HG03442 (cell line): Measurements from ENCODE around the gene RYR3.

Source experiments
- ATAC-seq: cut with Tn5 transposase; IDR thresholded peaks from one replicate; pipeline ENCODE4 v1.9.1; 2021; ENCODE audit warnings: mild to moderate bottlenecking, moderate library complexity; ENCODE audit not compliant: unreplicated experiment

Gene RYR3

DNA sequence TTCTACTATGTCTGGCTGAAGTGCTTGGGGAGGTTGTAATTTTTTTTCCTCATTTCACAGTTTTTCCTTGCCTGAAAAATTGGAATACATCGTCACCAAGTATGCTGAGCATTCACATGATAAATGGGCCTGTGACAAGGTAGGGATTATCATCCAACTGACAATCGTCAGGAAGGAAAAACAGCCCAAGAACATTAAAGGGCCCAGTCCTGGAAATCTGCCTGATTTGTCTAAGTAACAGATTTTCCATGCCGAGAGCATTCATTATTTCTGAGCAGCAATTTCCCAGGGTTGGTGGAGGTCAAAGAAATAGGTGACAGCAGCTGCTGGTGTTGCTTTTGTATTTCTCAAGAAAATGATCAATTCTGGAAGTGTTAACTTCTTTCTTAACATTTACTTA lies 431.5 kb downstream of the RYR3 start:
- no peak for ATAC-seq

DNA sequence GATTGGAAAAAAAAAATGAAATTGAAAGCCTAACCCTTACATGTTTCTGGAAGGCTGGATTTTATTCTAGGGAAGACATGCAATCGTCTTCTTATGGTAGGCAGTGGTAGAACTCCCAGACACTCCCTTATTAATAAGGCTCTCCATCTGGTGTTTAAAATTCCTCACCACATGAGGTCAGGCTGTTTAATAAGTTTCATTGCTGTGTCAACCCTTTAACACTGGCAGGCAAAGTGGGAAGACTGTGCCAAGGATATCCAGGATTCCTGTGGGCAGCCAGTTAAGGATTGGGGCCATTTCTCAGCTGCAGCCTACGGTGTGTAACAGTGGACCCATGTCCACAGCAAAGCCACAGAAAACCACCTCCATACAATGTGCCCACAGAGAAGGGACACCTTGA lies 432.0 kb downstream of the RYR3 start:
- no peak for ATAC-seq

DNA sequence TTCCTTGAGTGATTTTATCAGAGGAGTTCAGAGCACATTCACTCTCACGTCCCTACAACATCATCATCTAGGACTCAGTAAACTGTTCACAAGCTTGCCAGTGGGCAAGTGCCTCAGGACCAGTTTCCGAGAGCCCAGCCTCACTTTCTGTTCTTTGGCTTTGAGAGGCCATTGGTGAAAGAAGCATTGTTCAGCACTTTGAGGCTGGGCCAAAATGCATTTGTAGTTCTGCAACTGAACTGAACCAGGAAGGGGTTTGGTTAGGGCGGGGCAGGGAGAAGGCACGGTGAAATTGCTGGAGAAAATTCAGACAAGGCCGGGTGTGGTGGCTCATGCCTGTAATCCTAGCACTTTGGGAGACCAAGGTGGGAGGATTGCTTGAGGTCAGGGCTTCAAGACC lies 435.4 kb downstream of the RYR3 start:
- ATAC-seq: no peak

DNA sequence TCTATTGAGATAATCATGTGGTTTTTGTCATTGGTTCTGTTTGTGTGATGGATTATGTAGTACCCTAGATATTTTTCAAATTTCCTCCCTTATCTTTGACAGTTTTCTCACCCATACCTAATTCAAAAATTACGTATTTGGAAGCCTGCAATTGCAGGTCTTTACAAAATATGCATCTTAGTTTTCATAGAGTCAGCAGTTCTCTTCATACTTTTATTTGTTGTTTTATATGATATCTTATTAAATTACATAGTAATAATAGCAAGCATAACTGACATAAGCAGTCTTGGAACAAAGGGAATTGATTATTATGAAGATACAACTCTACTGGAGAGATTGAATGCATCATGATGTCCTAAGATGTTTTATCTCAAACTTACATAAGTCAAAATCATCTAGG lies 442.2 kb downstream of the RYR3 start:
- ATAC-seq: no peak

DNA sequence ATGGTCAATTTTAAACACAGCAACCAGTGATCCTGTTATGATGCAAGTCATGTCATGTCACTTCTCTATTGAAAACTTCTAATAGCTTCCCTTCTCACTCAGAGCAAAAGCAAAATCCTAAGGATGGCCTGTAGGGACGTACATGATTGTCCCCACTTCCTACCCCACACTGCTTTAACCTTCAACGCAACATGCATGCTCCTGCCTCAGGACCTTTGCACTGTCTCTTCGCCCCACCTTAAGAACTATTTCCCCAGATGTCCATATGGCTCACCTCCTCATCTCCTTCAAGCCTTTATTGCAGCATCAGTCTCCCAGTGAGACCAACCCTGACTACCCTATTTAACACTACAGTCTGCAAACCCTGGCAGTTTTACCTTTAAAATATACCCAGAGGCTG lies 443.5 kb downstream of the RYR3 start:
- no peak for ATAC-seq

DNA sequence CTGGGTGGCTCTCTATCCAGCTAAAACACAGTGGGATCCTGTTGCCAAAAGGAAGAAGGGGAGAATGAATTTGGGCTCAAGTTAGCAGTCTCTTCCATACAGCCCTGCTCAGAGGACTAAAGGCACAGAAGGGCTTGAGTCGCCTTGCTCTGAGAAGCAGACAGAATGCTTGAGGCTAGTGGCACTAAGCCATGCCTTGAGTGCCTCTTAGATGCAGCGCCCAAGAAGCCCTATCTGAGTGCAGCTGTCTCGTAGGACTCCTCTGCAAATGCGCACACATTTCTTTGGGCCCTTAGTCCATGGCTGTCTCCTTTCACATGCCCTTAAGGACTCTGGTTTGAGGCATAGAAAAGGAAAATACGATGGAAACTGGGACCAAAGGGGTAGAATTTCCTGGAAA lies 446.2 kb downstream of the RYR3 start:
- ATAC-seq: no peak

DNA sequence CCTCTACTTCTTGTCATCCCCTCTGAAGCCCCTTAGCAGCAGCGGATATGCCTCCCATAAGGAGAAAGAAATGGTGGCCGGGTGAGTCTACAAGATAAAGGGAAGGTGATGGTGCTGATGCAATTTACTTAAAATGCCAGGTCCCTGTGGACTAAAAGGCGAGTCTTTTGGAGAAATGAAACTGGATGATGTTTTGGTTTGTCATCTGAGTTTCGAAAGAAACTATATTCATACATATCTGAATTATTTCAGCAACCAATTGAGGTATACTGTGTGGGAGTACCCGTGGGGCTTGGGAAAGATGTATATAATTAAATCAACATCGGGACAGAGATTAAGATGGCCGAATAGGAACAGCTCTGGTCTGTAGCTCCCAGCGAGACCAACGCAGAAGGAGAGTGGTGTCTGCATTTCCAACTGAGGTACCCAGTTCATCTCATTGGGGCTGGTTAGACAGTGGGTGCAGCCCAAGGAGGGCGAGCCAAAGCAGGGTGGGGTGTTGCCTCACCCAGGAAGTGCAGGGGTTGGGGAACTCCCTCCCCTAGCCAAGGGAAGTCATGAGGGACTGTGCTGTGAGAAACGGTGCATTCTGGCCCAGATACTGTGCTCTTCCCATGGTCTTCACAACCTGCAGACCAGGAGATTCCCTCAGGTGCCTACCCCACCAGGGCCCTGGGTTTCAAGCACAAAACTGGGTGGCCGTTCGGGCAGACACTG lies 446.9 kb downstream of the RYR3 start:
- ATAC-seq: no peak

DNA sequence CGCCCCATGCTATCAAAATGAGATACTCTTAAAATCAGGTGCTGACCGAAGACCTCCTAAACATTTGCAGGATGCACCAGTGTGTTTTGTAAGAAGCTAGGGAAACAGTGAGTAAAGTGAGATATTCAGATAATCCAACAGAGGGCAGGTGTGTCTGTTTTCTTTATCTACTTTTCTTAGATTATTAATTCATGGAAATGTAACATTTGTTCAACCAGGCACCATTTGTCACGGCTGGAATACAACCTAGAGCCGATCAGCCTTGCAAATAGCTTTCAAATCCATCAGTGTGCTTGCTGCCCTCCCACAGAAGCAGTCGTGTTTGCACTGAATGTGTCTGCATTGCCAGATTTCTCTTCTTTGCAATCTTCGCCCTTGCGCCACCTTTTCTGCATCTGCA lies 455.6 kb downstream of the RYR3 start:
- no peak for ATAC-seq

DNA sequence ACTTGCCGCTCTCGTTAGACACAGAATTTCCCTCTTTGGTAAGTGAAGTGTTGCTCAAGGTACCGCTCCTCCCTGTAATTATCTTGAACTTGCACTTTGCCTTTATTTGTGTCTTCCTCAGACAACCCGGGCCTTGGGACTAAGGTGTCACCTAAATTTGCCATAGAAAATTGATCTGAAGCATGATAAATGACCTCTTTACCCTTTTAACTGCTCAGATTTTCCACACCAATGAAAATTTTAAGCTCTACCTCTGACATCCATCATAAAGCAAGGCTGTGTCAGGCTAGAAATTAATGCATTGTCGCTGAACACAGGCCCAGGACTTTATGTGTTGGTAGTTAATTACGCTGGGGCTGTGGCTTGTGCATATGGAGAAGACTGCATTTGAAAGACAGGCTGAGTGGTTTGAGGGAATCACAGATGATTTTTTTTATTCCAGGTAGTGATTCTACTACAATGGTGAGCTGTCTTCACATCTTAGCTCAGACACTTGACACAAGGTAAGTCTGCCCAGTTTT lies 458.0 kb downstream of the RYR3 start:
- no peak for ATAC-seq

DNA sequence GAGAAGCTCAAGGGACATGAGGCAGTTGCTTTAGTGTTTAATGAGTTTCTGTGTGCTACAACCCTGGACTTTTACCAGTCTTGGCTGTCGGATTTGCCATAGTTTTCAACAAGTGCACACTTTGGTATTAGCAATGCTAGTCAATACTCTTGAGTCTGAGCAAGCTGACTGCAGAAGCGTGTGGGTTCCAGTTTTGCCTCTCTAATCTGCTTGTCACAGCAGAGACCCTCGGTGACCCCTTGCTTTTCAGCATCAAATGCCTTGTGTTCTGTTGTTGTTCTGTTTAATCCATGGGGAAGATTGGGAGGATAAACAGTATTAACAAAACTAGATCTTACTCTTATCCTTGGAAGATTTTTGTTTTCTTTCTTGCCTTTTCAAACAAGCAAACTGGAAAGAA lies 463.2 kb downstream of the RYR3 start:
- no peak for ATAC-seq

DNA sequence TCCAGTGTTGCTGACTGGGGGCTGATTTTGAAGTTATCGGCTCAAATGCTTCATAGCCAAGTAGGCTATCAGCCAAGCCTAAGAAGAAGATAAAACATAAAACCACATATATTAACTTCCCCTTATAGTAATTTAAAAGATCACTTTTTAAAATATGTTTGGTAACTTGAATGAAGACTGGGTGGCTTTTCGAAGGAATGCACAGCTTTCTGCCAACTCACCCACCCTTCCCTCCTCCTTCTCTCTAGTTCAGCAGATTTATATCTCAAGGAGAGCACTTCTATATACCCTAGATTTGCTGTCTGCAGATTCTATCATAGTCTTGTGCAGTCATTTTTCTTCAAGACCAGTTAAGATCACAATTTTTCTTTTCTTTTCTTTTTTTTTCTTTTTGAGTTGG lies 468.1 kb downstream of the RYR3 start:
- ATAC-seq: no peak

DNA sequence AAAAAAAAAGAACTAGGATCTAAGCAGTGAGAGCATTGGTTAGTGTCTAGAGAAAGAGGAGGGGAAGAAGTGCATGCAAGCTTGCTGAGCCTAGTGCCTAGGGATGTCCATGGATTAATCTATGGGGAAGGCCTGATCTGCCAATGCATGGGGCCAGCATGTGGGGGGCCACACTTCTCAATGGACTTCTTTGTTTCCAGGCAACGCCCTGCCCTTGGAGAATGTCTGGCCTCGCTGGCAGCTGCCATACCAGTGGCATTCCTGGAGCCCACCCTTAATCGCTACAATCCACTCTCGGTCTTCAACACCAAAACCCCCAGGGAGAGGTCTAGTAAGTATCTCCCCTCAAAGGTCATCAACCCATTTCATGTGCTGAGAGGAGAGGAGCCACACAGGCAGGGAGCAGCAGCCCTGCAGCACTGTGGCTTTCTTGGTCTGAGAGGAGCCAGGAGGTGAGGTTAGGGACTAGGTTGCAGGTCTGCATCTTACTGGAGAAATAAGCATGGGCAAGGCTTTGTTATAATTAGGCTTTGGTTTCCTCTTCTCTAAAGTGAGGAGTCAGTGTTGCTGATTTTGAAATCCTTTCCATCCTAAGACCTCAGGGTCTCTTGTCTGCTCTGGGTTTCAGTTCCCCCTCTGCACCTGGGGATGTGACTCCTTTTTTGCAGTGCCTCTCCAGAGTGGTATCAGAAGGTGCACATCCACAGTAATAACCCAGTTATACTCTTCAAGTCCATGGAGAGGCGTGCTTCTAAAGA lies 469.4 kb downstream of the RYR3 start:
- no peak for ATAC-seq

DNA sequence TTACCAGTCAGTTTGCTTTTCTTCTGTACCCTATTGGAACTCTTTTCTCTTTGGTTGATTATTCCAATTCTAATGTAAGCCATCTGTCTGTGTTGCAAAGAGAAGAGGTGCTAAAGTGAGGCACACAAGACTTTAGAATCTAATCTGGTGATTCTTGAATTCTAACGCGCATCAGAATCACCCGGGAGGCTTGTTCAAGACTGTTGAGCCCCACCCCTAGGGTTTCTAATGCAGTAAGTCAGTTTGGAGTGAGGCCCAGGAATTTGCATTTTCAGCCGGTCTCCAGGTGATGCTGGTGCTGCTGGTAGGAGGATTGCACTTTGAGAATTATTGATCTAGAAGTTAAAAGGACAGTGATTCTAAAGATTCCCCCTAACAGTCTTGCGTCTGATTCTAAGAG lies 472.2 kb downstream of the RYR3 start:
- ATAC-seq: no peak

DNA sequence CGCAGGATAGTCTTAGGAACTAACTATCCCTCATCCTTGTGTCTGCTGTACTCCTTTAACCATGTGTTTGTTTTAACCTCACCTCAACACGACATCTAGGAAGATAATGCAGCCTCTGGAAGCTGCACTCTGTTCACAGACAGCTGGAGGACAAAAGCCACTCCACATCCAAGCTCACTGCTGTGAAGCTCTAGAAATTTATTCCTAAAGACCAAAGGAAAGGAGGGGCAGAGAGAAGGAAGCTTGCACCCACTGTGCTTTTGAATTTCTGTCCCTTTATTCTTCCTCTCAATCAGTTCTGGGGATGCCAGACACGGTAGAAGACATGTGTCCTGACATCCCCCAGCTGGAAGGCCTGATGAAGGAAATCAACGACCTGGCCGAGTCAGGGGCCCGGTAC lies 474.6 kb downstream of the RYR3 start:
- no peak for ATAC-seq

DNA sequence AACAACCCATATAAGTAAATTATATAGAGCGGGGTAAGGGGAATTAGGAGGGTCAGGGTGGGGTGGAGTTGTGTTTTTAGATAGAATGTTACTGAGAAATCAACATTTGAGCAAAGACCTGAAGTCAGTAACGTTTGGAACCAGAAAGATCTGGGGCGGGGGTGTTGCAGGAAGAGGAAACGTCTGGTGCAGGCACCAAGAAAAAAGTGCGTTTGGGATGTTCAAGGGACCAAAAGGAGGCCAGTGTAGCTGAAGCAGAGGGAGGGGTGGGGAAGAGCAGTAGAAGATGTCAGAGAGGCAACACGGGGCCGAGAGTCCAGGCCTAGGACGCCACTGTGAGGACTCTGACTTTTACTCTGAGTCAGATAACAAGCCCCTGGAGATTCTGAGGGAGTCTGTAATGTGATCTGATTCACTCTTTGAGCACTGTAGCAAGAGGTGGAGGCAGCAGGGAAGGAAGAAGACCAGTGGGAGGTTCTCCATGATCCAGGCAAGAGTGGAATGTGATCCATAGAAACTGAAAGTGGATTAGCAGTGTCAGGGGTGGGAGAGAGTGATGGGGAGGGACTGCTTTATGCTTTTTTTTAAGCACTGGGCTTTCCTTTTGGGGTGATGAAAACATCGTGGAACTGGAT lies 478.3 kb downstream of the RYR3 start:
- ATAC-seq: no peak

DNA sequence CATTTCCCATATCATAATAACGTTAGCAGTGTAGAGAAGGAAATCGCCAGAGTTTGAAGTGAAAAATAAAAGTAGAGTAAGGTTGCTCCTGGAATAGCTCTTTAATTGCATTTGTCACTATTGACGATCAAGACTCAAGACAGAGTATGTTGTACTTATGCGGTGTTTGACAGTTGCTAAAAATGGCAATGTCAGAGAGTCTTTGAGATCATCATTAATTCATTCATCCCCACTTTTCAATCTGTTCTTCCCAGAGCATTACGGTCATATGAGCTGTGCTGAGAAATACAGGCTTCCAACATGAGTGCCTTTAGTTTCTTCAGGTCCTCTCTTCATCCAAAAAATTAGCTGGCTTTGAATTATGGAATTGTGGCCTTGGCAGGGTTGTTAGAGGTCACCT lies 483.7 kb downstream of the RYR3 start:
- no peak for ATAC-seq

DNA sequence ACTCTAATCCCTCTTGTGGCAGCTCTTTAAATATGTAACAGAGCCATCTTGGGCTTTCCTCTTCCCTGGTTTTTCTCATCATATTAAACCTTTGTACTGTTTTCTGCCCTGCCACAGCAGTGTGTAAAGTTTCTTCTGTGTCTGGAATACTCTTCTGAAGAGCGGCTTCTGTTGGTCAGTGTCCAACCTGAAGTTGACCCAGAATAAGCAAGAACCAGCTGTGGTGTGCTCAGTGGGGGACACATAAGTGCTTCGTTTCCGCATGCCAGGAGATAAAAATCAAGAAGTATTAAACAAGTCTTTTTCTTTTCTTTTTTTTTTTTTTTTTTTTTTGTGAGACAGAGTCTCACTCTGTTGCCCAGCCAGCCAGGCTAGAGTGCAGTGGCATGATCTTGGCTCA lies 484.3 kb downstream of the RYR3 start:
- ATAC-seq: no peak

DNA sequence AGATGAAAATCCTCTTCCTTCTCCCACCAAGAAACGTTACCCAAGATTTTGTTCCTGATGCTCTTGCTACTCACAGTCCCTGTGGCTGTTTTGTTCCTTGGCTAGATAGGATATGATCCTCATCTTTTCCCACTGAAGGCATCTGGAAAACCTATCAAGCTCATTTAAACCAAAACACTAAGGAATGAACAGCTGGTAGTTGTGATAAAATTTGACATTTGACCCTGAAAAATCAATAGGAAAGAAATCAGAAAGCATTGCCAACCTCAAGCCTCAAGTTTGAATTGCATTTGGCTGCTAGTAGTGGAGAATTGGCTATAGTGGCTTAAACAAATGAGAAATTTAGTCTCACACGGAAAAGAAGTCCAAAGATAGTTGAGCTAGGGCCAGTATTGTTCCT lies 486.9 kb downstream of the RYR3 start:
- no peak for ATAC-seq

DNA sequence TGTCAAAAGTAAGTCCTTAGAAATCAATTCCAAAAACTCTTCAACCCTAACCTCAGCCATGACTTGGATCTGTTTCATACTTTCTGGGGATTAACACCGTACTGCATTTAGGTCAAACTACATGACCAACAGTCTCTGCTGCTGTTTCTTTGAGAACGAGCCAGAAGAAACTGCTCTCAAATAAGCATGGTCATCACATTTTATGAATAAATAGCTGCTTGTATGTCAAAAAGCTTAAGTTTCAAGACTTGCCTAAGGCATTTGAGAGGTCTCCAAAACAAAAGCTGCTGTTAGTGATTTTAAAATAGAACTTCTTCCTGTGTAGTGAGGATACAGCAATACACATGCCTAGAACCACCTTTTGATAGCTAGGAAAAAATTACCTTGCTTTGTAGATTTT lies 491.2 kb downstream of the RYR3 start:
- no peak for ATAC-seq

DNA sequence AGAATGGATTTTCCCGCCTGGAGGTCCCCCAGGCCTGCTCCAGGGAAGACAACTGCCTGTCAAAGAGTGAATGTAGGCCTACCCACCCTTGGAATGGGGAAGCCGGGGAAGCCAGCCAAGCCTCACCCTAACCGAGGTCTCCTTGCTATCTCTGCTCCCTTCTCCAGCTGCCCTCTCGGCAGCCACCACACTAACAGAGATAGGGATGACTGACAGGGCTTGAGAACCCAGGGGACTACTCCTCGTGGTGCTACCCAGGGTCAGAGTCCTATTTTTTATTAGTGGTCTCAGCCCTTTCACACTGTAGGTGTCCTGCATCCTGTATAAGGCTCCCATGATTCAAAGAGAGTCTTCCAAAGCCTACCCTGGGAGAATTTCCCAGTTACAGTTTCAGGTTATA lies 496.9 kb downstream of the RYR3 start:
- no peak for ATAC-seq

DNA sequence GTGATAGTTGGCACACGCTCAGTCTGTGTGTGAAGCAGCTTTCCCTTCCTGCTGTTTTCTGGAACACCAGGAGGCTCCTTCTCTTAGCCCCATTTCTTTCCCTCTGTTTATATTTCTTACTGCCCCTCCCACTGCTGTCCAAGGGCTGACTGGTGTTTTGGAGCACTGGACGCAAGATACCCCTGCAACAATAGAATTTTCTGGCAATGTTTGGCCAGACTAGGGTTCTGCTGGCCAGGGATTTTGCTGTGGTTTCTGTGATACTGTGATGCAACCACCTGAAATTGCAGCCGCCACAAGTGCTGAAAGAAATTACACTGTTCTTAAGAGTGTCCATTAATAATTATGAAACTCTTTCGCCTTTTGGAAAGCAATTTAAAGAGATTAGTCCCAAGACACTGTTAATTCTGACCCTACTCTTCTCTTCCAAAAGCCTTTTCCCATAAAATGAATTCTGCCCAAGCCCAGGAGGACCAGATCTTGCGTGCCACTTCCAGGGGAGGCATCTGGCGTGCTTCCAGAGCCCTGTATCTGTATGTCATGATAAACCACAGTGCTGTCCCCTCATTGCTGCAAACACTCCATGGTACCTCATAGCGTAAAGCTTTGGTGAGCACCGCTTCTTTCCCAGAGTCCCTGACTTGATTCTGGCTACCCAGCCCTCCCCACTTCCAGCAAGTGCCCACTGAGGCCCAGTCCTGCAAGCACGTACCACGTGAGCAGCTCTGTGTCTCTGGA lies 498.1 kb downstream of the RYR3 start:
- no peak for ATAC-seq
